HUES64 (cell line): ENCODE data around the gene CARM1.

Experiments used
- H3K27ac ChIP-seq: 2 replicates; pipeline ENCODE4 v1.7.0; 2013; ENCODE audit warnings: low read depth, low read length, inconsistent platforms
- H3K27me3 ChIP-seq: 2 replicates; pipeline ENCODE4 v1.6.1; 2013; ENCODE audit warnings: mild to moderate bottlenecking, low read length; ENCODE audit not compliant: insufficient read depth
- H3K36me3 ChIP-seq: 2 replicates; pipeline ENCODE4 v1.6.1; 2013; ENCODE audit warnings: mild to moderate bottlenecking, low read length; ENCODE audit not compliant: insufficient read depth
- H3K4me1 ChIP-seq: 2 replicates; pipeline ENCODE4 v1.6.1; 2013; ENCODE audit warnings: mild to moderate bottlenecking, low read length, moderate library complexity; ENCODE audit not compliant: insufficient read depth
- H3K4me3 ChIP-seq: 2 replicates; pipeline ENCODE4 v1.5.1; 2013; ENCODE audit warnings: mild to moderate bottlenecking, low read length, moderate library complexity
- H3K9ac ChIP-seq: 2 replicates; pipeline ENCODE4 v1.6.1; 2013; ENCODE audit warnings: mild to moderate bottlenecking, low read depth, low read length
- H3K9me3 ChIP-seq: 2 replicates; pipeline ENCODE4 v1.6.1; 2013; ENCODE audit warnings: low read depth, low read length; ENCODE audit not compliant: insufficient read depth
- WGBS: fragments of 150-250, 120-280 bp; methylation state at CpG from one replicate; pipeline ENCODE4 v1.1.7; 2013; ENCODE audit warnings: missing lambda C conversion rate; 5-methylcytosine and 5-hydroxymethylcytosine counted together

CARM1 gene

DNA sequence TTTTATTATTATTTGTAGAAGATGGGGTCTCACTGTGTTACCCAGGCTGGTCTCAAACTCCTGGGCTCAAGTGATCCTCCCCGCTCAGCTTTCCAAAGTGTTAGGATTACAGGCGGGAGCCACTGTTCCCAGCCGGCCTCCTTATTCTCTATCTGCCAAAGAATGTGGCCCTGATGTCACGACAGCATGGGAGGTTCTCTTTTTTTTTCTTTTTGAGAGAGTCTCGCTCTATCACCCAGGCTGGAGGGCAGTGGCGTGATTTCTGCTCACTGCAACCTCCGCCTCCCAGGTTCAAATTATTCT, 23.5 kb downstream of the CARM1 start:
- Histone ChIP-seq H3K27me3 (no peaks in the 10 kb centered on the region), H3K4me3 (no peak overlapping the region), H3K9ac (no peak overlapping the region), H3K27ac (no peak overlapping the region), H3K4me1 (peaks cover 28% of the 10 kb centered on the region), H3K36me3 (no peaks in the 10 kb centered on the region), H3K9me3 (no peaks in the 10 kb centered on the region)
- 82% methylated on average over 7 of the region's 7 CpGs for whole genome bisulfite sequencing

- H3K27me3 ChIP-seq = no peaks in the 10 kb centered on the region
- no peaks in the 10 kb centered on the region for H3K36me3 ChIP-seq
- WGBS = 86% methylated on average over 6 of the region's 6 CpGs
- peaks cover 28% of the 10 kb centered on the region for H3K4me1 ChIP-seq
- H3K27ac ChIP-seq = no peak overlapping the region; the same call in 1 of the 2 replicates
- no peak overlapping the region for H3K9ac ChIP-seq
- no peak overlapping the region for H3K4me3 ChIP-seq
- no peaks in the 10 kb centered on the region for H3K9me3 ChIP-seq
Observed at GRCh38 chr19:10895363-10895762, 24.0 kb downstream of the CARM1 start.

DNA sequence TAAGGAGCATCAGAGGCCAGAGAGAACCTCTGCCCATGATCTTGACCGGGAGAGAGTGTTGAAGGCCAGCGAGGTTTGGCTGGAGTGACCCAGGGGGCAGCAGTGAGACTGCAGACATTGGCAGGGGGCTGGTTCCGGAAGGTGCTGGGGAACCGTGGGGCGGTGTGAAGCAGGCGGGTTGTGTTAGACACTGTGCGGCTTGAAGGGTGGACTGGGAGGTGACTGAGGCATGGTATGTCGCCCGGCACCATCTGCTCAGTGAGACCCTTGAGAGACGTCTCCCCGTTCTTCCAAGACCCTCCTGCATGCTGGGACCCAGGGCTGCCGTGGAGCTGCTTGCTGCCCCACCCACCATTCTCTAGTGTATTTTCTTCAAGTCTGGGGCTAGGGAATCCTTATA, 24.6 kb downstream of the CARM1 start:
- Histone ChIP-seq H3K4me3 (no peak overlapping the region), H3K9me3 (no peaks in the 10 kb centered on the region), H3K27ac (no peak overlapping the region), H3K36me3 (no peaks in the 10 kb centered on the region), H3K4me1 (peaks cover 25% of the 10 kb centered on the region), H3K27me3 (no peaks in the 10 kb centered on the region), H3K9ac (no peak overlapping the region)
- 78% methylated on average over 12 of the region's 12 CpGs for WGBS

DNA sequence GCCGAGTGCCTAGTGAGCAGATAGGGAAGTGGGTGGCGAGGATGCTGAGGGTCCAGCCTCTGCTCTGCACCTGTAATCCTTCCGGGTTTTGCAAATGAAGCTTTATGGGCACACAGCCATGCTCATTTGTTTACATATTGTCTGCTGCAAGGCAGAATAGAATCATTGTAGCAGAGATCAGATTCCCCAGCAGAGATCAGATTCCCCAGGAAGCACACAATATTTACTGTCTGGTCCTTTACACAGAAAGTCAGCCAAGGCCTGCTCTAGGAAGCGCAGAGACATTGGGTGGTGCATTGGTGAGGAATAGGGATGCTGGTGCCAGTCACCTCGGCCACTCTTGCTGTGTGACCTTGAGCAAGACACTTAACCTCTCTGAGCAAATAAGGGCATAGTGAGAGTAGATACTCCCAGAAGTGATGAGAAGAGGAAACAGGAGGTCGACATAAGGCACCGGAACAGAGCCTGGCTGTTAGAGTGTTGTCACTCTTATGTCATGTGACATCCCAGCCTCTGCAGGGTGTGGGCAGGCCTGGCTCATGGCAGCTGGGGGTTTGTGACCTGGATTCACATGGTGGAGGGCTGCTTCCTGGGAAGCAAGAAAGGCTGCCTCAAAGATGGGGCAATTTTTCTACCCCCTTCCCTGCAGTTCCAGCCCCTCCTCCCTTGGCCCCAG, 25.6 kb downstream of the CARM1 start:
- H3K27ac ChIP-seq = no peak overlapping the region
- 89% methylated on average over 7 of the region's 7 CpGs for WGBS
- no peaks in the 10 kb centered on the region for H3K9me3 ChIP-seq
- no peaks in the 10 kb centered on the region for H3K27me3 ChIP-seq
- no peaks in the 10 kb centered on the region for H3K36me3 ChIP-seq
- H3K9ac ChIP-seq = no peak overlapping the region; the same call in 1 of the 2 replicates
- peaks cover 14% of the 10 kb centered on the region for H3K4me1 ChIP-seq
- no peak overlapping the region for H3K4me3 ChIP-seq

GRCh38 chr19:10898633-10899032, 27.3 kb downstream of the CARM1 start:
- Histone ChIP-seq H3K9me3 (no peaks in the 10 kb centered on the region), H3K27ac (no peak overlapping the region), H3K4me3 (no peak overlapping the region), H3K27me3 (no peaks in the 10 kb centered on the region), H3K9ac (0 out of 2 replicates have a peak overlapping the region, but pooled peaks have one; percentile 1), H3K36me3 (0 out of 2 replicates have a peak, but pooled peaks cover 4% of the 10 kb centered on the region), H3K4me1 (peaks cover 7% of the 10 kb centered on the region)
- 93% methylated on average over 10 of the region's 10 CpGs for WGBS

- Histone ChIP-seq H3K4me3 (no peak overlapping the region), H3K27me3 (no peaks in the 10 kb centered on the region), H3K9me3 (no peaks in the 10 kb centered on the region), H3K36me3 (0 out of 2 replicates have a peak, but pooled peaks cover 4% of the 10 kb centered on the region), H3K9ac (no peak overlapping the region), H3K4me1 (peaks cover 5% of the 10 kb centered on the region), H3K27ac (no peak overlapping the region)
- 96% methylated on average over 10 of the region's 10 CpGs for WGBS
Observed at GRCh38 chr19:10899151-10899653, 27.8 kb downstream of the CARM1 start.

DNA sequence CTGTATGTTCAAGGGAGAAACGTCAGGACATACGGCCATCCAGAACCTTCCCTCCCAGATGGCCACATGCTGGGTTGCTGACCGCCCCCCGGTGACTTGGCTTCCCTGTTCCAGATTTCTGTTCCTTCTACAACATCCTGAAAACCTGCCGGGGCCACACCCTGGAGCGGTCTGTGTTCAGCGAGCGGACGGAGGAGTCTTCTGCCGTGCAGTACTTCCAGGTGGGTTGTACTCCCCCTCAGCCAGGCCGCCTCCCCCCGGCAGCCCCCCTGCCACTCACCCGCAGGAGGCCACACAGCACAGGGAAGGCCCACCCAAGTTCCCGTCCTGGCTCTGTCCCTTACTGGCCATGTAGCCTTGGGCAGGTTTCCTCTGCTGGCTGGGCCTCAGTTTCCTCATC, 36.6 kb downstream of the CARM1 start:
- peaks cover 58% of the 10 kb centered on the region for H3K36me3 ChIP-seq
- no peaks in the 10 kb centered on the region for H3K4me1 ChIP-seq
- H3K4me3 ChIP-seq = no peak overlapping the region
- no peaks in the 10 kb centered on the region for H3K9me3 ChIP-seq
- no peak overlapping the region for H3K27ac ChIP-seq
- 96% methylated on average over 14 of the region's 14 CpGs for WGBS
- no peak overlapping the region for H3K9ac ChIP-seq
- H3K27me3 ChIP-seq = no peaks in the 10 kb centered on the region

- Histone ChIP-seq H3K9me3 (no peaks in the 10 kb centered on the region), H3K9ac (no peak overlapping the region), H3K27me3 (no peaks in the 10 kb centered on the region), H3K36me3 (peaks cover 55% of the 10 kb centered on the region), H3K4me1 (no peaks in the 10 kb centered on the region), H3K4me3 (no peak overlapping the region), H3K27ac (no peak overlapping the region)
- WGBS = 96% methylated on average over 17 of the region's 17 CpGs
Observed at GRCh38 chr19:10908380-10908960, 37.1 kb downstream of the CARM1 start.

- Histone ChIP-seq H3K4me1 (no peaks in the 10 kb centered on the region), H3K4me3 (no peak overlapping the region), H3K27ac (no peak overlapping the region), H3K36me3 (peaks cover 74% of the 10 kb centered on the region), H3K9ac (no peak overlapping the region), H3K9me3 (no peaks in the 10 kb centered on the region), H3K27me3 (no peaks in the 10 kb centered on the region)
- 94% methylated on average over 31 of the region's 31 CpGs for WGBS
Observed at GRCh38 chr19:10911579-10912363, 40.4 kb downstream of the CARM1 start.

DNA sequence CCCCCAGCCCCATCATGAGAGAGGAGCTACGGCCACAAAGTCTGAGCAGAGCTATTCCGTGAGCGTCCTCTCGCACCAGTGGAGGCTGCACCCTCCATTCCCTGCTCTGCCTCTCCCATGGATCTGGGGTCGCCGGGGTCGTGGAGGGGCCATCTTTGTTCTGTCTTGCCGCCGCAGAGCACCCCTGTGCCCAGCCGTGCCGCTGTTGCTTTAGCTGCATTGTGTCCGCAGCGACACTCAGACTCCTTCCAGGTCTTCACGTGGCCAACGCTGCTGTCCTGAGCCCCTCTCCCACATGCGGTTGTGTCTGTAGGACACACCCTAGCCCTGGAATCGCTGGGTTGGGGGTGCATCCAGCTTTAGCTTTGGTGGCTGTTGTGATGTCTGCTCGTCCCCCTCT, 41.3 kb downstream of the CARM1 start:
- Histone ChIP-seq H3K4me3 (no peak overlapping the region), H3K9me3 (no peaks in the 10 kb centered on the region)

DNA sequence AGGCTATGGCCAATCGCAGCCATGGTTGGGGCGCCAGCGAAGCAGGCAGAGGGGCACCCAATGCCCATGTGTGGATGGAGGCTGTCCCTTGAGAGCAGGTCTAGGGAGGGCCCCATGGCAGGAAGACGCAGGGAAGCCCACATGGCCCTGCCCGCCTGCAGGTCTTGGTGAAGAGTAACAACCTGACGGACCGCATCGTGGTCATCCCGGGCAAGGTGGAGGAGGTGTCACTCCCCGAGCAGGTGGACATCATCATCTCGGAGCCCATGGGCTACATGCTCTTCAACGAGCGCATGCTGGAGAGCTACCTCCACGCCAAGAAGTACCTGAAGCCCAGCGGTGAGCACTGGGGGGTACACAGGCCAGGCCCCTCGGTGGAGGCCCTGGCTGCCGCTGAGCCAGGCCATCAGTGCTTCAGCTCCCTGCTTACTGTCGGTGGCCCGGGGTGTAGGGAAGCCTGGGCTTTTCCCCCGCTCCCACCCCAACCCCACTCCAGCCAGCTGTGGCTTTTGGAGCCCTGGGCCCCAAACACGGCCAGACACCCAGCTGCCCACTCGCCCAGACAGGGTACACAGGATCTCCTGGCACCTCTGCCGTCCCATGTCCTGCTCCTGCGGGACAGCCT, 42.5 kb downstream of the CARM1 start:
- Histone ChIP-seq H3K4me3 (no peak overlapping the region), H3K27me3 (no peaks in the 10 kb centered on the region), H3K9ac (no peak overlapping the region), H3K9me3 (no peaks in the 10 kb centered on the region), H3K36me3 (peaks cover 66% of the 10 kb centered on the region), H3K4me1 (no peaks in the 10 kb centered on the region), H3K27ac (no peak overlapping the region)
- 97% methylated on average over 24 of the region's 24 CpGs for WGBS

More for the DNA sequence above, 41.3 kb downstream of the CARM1 start:
- Histone ChIP-seq H3K27me3 (no peaks in the 10 kb centered on the region), H3K9ac (no peak overlapping the region), H3K36me3 (peaks cover 69% of the 10 kb centered on the region), H3K4me1 (no peaks in the 10 kb centered on the region), H3K27ac (no peak overlapping the region)
- WGBS = 93% methylated on average over 18 of the region's 18 CpGs
